Epithelial cell of proximal tubule (primary cell): ENCODE results near the gene INTS6L. TPM values are rescaled to one million over a fixed set of nuclear protein-coding genes. Genes with fewer than 3 reads are reported as not detected.

ENCODE experiments used
- DNase-seq: peaks from one replicate; pipeline ENCODE4 v3.0.0-alpha.2; 2011; ENCODE audit warnings: low read depth
- H3K4me3 ChIP-seq: 2 replicates; pipeline ENCODE4 v1.5.1; 2011; ENCODE audit warnings: low read depth, mild to moderate bottlenecking, low read length
- CTCF ChIP-seq: conservative IDR thresholded peaks from 2 replicates; pipeline ENCODE4 v1.5.1; 2012; ENCODE audit warnings: low read depth, mild to moderate bottlenecking, low read length
- total RNA-seq: library from RNA; depleted of rRNA; stranded (reverse); fragments of >200 nt; gene quantifications from 2 replicates; pipeline ENCODE4 v1.2.3, GENCODE V29; 2015

The INTS6L gene
- total RNA-seq, 1 donor from 2014 or later = 2.0 TPM

DNA sequence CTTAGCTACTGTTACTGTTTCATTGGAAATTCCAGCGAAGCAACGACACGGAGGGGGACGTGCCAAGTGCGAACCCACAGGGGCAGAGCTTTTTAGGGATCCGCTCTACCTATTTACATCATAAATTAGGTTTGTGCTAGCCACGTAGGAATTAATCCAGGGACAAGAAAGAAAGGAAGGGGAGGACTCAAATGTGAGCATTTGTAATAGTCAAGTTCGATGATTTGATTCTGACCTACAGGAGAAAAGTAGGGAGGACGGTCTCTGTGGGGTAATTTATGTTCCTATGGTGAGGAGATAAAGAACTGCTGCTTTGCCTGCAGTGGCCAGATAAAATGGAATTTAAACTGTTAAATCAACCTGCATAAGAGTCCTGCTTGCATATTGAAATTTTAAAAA, 1.7 kb downstream of the INTS6L start:
- H3K4me3 ChIP-seq = peak overlapping the region; percentile 58
- DNase-seq = no peak
- no peak for TF ChIP-seq CTCF

- TF ChIP-seq CTCF = no peak
- DNase-seq = no peak
- peak overlapping the region; percentile 58 for H3K4me3 ChIP-seq
These were observed 2.6 kb downstream of the INTS6L start for GRCh38 chrX:135522878-135523693.

- no peak for TF ChIP-seq CTCF
- DNase-seq = no peak
- H3K4me3 ChIP-seq = no peak overlapping the region
These were observed 7.8 kb downstream of the INTS6L start for GRCh38 chrX:135528254-135528653.

GRCh38 chrX:135528756-135529155, 8.3 kb downstream of the INTS6L start:
- no peak for TF ChIP-seq CTCF
- no peak overlapping the region for H3K4me3 ChIP-seq

GRCh38 chrX:135530097-135530496, 9.6 kb downstream of the INTS6L start:
- H3K4me3 ChIP-seq = no peak overlapping the region
- no peak for TF ChIP-seq CTCF
- no peak for DNase-seq

More at GRCh38 chrX:135528756-135529155, 8.3 kb downstream of the INTS6L start:
- DNase-seq = no peak

- no peak for DNase-seq
- H3K4me3 ChIP-seq = no peak overlapping the region
- no peak for TF ChIP-seq CTCF
These were observed 11.4 kb downstream of the INTS6L start for GRCh38 chrX:135531813-135532212.
